CD4-positive, alpha-beta T cell treated with Interleukin-6 at 100 ng/mL for 8 hours (primary cell): Measurements from ENCODE around the gene PHB1.
A peak's percentile ranks its signal among the peaks of the same experiment; 100 is the strongest.
"Not testable (repeated sequence)": the region's sequence is repeated elsewhere in the genome, so short reads cannot be mapped to it uniquely, and the experiment has no call there.

ENCODE experiments used
- DNase-seq: peaks from one replicate; pipeline ENCODE4 v3.0.0-alpha.2; 2020; ENCODE audit warnings: mixed read lengths, low spot score

Gene PHB1

DNA sequence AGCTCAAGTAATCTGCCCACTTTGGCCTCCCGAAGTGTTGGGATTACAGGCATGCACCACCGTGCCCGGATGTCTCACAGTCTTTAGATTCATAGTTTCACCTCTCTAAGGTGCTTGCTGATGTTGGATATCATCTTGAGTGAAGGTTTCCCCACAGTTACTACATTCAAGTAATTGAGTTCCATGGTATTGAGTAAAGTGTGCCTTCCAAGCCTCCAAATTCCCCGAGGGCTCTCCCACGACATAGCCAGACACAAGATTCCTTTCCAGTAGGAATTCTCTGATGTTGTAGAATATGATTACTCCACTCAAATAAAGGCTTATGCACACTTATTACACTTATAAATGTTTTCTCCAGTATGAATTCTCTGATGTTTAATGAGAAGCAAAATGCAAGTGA lies 36.4 kb downstream of the PHB1 start:
- DNase-seq = no peak

GRCh38 chr17:49375544-49375943 lies 39.1 kb downstream of the PHB1 start:
- no peak for DNase-seq

DNA sequence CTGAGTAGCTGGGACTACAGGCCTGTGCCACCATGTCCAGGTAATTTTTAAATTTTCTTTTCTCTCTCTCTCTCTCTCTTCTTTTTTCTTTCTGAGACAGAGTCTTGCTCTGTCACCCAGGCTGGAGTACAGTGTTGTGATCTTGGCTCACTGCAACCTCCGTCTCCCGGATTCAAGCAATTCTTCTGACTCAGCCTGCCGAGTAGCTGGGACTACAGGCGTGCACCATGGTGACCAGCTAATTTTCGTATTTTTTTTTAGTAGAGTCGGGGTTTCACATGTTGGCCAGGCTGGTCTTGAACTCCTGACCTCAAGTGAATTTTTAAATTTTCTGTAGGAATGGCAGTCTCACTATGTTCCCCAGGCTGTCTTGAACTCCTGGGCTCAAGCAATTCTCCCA lies 41.6 kb downstream of the PHB1 start:
- DNase-seq = no peak

DNA sequence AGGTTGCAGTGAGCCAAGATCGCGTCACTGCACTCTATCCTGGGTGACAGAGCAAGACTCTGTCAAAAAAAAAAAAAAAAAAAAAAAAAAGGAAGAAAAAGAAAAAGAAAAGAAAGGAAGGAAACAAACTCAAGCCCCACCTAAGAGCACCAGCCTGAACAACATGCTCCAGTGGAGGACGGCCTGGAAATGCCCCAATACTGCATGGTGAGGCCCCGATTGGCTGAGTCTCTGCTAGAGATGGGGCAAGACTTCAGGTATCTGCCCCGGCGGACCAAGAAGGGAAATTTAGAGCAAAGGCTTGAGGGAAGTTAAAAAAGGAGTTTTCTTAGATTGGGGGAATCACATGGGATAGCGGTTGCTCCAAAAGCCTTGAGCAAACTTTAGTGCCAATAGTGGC lies 42.3 kb downstream of the PHB1 start:
- no peak for DNase-seq

- no peak for DNase-seq
These were observed 43.5 kb downstream of the PHB1 start for GRCh38 chr17:49370971-49371834.

DNA sequence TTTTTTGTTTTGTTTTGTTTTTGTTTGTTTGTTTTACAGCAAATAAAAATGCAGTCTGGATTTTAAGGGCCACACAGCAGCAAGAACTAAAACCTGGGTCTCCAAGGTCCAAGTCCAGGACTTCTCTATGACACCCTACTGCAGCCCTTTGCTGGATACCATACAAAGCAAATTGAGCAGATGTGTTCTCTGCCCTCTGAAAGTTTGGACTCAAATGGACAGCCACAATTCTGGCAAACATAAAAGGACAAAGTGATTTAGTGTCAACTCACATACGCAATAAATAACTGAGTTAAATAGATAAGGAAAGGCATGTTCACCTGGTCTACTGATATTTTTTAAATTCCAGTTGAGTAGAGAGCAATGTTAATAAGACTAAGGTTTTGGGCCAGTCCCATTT lies 44.9 kb downstream of the PHB1 start:
- no peak for DNase-seq

DNA sequence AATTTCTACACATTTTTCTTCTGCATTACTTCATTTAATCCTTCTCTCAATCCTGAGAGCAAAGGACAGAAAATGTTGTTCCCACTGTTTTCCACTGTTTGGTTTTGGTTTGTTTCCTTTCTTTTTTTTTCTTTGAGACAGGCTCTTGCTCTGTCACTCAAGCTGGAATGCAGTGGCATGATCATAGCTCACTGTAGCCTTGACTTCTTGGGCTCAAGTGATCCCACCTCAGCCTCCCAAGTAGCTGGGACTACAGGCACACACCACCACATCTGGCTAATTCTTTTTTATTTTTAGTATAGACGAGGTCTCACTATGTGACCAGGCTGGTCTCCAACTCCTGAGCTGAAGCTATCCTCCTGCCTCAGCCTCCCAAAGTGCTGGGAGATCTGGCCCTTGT lies 45.6 kb downstream of the PHB1 start:
- no peak for DNase-seq

DNA sequence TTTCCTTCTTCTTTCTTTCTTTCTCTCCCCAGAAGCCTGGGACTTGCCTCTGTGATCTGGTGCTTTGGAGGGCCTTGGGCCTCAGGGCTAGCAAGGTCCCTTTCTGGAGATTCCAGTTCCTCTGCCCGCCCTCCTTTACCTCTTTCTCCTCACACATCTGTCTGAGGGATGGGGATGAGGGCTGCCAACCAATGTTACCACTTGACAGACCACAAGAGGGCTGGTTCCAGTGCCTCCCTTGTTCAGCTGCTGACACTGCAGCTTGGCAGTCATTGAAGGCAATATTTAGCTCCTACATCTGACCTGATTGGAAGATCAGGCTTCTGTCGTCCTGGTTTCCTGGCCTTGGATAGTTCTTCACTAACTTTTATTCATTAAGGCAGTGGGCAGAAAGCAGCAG lies 49.0 kb downstream of the PHB1 start:
- peak; percentile 45 for DNase-seq

DNA sequence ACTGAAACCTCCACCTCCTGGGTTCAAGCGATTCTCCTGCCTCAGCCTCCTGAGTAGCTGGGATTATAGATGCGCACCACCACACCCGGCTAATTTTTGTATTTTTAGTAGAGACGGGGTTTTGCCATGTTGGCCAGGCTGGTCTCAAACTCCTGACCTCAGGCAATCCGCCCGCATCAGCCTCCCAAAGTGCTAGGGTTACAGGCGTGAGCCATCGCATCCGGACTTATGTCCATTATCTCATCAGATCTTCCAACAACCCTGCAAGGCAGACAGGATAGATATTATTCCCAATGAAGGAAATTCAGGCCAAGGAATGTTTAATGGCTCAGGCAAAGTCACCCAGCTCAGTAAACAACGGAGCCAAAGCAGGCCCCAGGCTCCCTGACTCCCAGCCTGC lies 49.6 kb downstream of the PHB1 start:
- DNase-seq = not testable (repeated sequence)

DNA sequence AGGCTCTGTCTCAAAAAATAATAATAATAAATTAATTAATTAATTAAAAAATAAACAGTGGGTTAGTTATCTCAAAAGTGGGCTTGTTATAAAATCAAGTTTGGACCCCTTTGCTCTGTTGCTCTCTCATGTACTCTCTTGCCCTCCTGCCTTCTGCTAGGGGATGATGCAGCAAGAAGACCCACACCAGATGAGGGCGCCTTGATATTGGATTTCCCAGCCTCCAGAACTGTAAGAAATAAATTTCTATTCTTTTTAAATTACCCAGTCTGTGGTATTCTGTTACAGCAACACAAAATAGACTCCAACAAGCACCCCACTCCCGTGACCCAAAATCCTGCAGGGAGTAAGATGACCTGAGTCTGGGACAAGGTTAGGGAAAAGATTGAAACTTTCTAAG lies 50.6 kb downstream of the PHB1 start:
- DNase-seq = no peak

DNA sequence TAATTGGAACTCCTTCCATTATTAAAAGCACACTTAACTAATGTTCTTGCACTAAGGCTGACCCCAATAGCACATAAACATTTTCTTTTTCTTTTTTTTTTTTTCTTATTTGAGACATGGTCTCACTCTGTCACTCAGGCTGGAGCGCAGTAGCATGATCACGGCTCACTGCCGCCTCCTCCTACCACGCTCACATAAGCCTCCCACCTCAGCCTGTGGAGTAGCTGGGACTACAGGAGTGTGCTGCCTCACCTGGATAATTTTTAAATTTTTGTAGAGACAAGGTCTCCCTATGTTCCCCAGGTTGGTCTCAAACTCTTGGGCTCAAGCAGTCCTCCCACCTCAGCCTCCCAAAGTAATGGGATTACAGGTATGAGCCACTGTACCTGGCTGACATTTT lies 51.4 kb downstream of the PHB1 start:
- no peak for DNase-seq

GRCh38 chr17:49362723-49363117 lies 52.0 kb downstream of the PHB1 start:
- DNase-seq = no peak

DNA sequence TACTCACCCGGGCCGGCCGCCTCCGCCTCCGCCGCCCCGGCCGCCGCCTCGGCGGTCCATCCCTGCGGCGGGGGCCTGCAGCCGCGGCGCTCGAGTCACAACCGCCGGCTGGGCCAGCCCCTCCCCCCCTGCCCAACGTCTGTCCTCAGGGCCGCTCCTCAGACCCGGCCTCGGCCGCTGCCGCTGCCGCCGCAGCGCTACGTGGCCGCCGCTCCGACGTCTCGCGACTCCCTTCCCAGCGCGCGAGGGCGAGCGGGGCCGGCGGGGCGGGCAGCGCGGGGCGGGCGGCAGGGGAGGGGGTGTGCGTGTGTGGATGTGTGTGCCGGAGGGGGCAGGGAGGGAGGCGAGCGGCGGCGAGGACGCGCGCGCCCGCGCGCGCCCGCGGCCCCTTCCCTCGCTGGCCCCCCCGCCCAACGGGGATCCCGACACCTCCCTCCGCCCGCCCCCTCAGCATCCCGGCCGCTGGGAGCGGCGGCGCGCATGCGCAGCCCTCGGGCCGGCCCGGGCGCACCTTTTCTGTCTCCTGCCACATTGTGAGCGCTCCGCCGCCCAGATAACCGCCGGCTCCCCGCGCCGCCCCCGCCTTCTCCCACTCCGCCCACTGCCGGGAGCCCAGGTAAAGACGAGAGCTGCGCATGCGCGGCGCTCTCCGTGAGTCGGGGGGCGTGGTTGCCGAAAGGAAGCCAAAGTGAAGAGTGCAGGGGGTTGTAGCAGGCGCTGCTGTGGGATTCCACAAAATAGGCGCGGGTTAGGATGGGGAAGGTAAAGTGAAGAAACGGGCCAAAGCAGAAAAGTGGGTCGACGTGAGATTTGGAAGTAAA lies 52.6 kb downstream of the PHB1 start, which contains the start of gene ZNF652:
Gene ZNF652, minus strand, starts transcription at position 349 of the 821 bp plus-strand sequence. CDS start 44,525 bp downstream, outside the sequence.
- DNase-seq = peak; percentile 98

- peak; percentile 91 for DNase-seq
These were observed 53.4 kb downstream of the PHB1 start for GRCh38 chr17:49361129-49361901.

DNA sequence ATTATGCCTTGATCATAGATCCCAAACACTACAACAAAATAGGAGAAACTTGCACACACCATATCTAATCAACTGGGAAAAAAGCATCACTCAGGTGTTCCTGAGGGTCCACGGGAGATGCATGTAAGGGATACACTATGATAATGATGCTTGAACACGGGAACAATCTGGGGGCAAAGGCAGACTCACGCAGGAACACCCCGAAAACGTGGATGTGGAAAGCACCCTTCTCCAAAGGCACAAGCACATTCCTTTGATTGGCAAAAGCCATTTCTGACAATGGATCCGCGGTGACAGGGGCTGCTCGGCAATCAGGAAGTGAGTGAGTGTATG lies 53.9 kb downstream of the PHB1 start:
- DNase-seq = no peak

GRCh38 chr17:49359990-49360795 lies 54.5 kb downstream of the PHB1 start:
- DNase-seq = peak; percentile 25

GRCh38 chr17:49358641-49359247 lies 55.9 kb downstream of the PHB1 start:
- peak; percentile 42 for DNase-seq

DNA sequence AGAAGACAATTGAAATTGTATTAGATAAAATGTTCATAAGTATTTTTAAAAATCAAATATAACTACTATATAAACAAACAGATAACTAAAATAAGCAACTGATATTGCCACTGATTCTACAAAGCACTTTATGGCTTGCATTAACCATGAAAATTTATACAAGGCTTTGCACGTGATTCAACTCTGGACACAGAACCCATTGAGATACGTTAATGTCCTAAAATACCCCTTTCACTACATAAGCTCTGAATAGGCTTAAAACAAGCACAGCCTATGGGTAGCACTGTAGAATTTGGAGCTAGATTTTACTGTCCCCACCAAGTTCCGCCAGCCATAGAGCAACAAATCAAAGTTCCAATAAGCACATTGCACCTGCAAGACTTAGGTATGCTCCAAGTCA lies 57.2 kb downstream of the PHB1 start:
- no peak for DNase-seq

DNA sequence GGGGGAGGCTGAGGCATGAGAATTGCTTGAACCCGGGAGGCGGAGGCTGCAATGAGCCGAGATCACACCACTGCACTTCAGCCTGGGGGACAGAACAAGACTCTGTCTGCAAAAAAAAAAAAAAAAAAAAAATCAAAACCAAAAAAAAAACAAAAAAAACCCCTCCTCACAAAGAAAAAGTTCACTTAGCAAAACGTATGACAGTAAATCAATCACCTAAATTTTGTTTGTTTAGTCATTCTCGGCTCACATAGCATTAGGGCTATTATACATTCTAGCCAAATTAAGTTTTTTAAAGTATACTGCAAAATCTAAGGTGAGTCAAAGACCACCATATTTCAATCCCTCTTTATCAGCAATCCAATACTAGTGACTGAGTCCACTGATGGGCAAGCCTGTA lies 58.4 kb downstream of the PHB1 start:
- no peak for DNase-seq
